GM12873 (cell line): Measurements from ENCODE around the gene JUN.

Experiments
- TF ChIP-seq, protein P1 (sequence below): IDR thresholded peaks from 2 replicates; pipeline ENCODE4 v1.5.1; 2012; ENCODE audit warnings: low read depth, mild to moderate bottlenecking, moderate library complexity, low read length, control low read depth; ENCODE audit not compliant: insufficient read depth; ENCODE audit errors: missing control alignments

The JUN gene

GRCh38 chr1:58782178-58783089, 1.4 kb downstream of the JUN start:
- TF ChIP-seq, protein P1, sequence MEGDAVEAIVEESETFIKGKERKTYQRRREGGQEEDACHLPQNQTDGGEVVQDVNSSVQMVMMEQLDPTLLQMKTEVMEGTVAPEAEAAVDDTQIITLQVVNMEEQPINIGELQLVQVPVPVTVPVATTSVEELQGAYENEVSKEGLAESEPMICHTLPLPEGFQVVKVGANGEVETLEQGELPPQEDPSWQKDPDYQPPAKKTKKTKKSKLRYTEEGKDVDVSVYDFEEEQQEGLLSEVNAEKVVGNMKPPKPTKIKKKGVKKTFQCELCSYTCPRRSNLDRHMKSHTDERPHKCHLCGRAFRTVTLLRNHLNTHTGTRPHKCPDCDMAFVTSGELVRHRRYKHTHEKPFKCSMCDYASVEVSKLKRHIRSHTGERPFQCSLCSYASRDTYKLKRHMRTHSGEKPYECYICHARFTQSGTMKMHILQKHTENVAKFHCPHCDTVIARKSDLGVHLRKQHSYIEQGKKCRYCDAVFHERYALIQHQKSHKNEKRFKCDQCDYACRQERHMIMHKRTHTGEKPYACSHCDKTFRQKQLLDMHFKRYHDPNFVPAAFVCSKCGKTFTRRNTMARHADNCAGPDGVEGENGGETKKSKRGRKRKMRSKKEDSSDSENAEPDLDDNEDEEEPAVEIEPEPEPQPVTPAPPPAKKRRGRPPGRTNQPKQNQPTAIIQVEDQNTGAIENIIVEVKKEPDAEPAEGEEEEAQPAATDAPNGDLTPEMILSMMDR: peak; percentile 45

- TF ChIP-seq, protein P1: peak; percentile 68
Measured at GRCh38 chr1:58781541-58782177, 2.2 kb downstream of the JUN start.

- TF ChIP-seq, protein P1: no peak
Measured at GRCh38 chr1:58780836-58781452, 2.9 kb downstream of the JUN start.

DNA sequence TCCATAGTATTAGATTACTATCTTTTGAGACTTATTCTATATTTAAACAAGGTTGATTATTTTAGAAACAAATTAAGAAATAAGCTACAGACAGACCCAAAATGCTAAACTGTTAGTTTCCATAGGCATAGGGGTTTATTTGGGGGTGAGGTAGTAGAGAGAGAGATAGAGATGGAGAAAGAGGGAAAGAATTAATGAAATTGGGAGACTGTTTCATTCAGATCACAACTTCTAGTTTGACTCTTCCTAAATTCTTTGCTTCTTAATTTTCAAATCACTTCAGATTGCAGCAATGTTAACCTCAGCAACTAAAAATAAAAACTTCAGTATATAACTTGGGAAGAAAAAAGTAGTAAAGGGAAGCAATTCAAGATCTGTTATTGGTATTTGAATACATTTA, 3.4 kb downstream of the JUN start:
- TF ChIP-seq, protein P1: no peak

GRCh38 chr1:58779801-58780382, 4.0 kb downstream of the JUN start:
- TF ChIP-seq, protein P1: no peak

DNA sequence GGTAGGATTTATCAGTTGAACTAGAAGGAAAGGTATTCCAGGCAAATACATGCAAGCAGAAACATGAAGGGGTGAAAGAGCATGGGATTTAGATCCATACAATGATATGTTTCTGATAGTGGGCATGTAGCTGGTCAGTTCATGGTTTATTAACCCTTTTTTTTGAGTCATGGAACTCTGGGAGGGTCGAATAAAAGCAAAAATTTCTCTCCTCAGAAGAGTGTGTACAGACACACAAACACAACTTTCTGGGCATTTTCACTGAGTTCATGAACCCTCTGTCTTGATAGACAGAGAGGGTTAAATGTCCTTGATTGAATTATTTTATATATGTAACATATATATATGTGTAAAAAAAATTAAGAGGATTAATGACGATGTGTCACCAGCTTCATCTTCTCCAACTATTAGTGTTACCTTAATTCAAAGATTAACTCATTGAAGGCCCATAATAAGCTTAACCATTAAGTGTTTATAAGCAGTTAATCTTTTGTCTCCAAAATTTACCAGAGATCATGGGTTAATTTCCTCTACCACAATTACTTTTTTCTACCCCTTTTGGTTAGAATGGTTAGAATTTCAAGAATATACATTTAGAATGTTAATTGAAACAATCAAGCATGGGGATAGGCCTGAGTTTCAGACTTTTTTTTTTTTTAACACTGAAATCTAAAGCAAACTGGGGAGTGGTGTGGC, 4.6 kb downstream of the JUN start:
- TF ChIP-seq, protein P1: no peak
